Kidney (tissue), 14 donors: ENCODE data around the gene KCNT1. TPM values are rescaled to one million over a fixed set of nuclear protein-coding genes. Genes with fewer than 3 reads are reported as not detected.

Experiments
- DNase-seq, 5 donors: peaks; one replicate each; pipeline ENCODE4 v3.0.0-alpha.2; 2013 to 2020
- FAIRE-seq: peaks from 2 replicates; lab custom pipeline; 2012; peaks lifted over from hg19 to GRCh38; lab: Jason Lieb, UNC
- H3K27ac ChIP-seq, 2 donors: one replicate each; pipeline ENCODE4 v1.7.0; 2013; ENCODE audit warnings: low read depth in 2 of 2, low read length in 2 of 2, inconsistent platforms in 1 of 2
- H3K27me3 ChIP-seq: one replicate; pipeline ENCODE4 v1.7.1; 2013; ENCODE audit warnings: low read length, inconsistent platforms; ENCODE audit not compliant: control insufficient read depth, insufficient read depth
- H3K36me3 ChIP-seq, 3 donors: one replicate each; pipeline versions ENCODE4 v1.7.0 to v1.7.1; 2013; ENCODE audit warnings: low read length in 3 of 3, control low read depth in 1 of 3, inconsistent platforms in 1 of 3; ENCODE audit not compliant: insufficient read depth in 3 of 3, control insufficient read depth in 2 of 3
- H3K4me1 ChIP-seq, 3 donors: one replicate each; pipeline versions ENCODE4 v1.7.0 to v1.7.1; 2013; ENCODE audit warnings: low read length in 3 of 3, inconsistent platforms in 1 of 3, low read depth in 1 of 3; ENCODE audit not compliant: control insufficient read depth in 2 of 3, insufficient read depth in 2 of 3
- H3K4me3 ChIP-seq, 3 donors: one replicate each; pipeline versions ENCODE4 v1.7.0 to v1.8.1; 2013; ENCODE audit warnings: low read length in 3 of 3, control low read depth in 1 of 3, inconsistent platforms in 1 of 3
- H3K9ac ChIP-seq, 3 donors: one replicate each; pipeline versions ENCODE4 v1.7.0 to v1.7.1; 2013; ENCODE audit warnings: low read length in 3 of 3, control low read depth in 1 of 3, inconsistent platforms in 1 of 3
- H3K9me3 ChIP-seq, 3 donors: one replicate each; pipeline versions ENCODE4 v1.7.0 to v1.7.1; 2013; ENCODE audit warnings: low read length in 3 of 3, control low read depth in 1 of 3, inconsistent platforms in 1 of 3; ENCODE audit not compliant: control insufficient read depth in 2 of 3, insufficient read depth in 1 of 3
- intact Hi-C: fragments of 100-400 bp; cut with DNase I; formaldehyde crosslinking; loops from one replicate; pipeline ENCODE4 v1.11.1; 2022
- polyA plus RNA-seq: library from polyadenylated mRNA; stranded (reverse); fragments of 350-450 nt; fragmentation: Illumina TruSeq; extraction: RNeasy Lipid Tissue Mini Kit (QIAGEN cat#74804); gene quantifications from one replicate; pipeline ENCODE4 v1.2.3, GENCODE V29; 2014; ENCODE audit warnings: low read depth, low replicate concordance; ENCODE audit not compliant: insufficient read depth
- total RNA-seq: library from RNA; stranded (reverse); fragmentation: NEBNext Ultra II Directional; extraction: Animal tissue kit (Norgen Biotek cat#: 25700); gene quantifications from one replicate; pipeline ENCODE4 v1.2.1, GENCODE V29; 2021
- TF ChIP-seq, protein P1 (sequence below): IDR thresholded peaks from 3 replicates; pipeline ENCODE4 v1.5.1; 2012; ENCODE audit warnings: mild to moderate bottlenecking, moderate library complexity, borderline replicate concordance; ENCODE audit not compliant: insufficient read depth; ENCODE audit errors: extremely low read depth
- donor health status: control.
- donor health status: control.
- donor health status: control.
- donor health status: control.
- donor health status: control.
- donor health status: DM: yes; HTN: yes; CAD: no.
- donor health status: Normal renal cell carcinoma (clear cell type).

The KCNT1 gene
- total and polyA plus RNA-seq, 2 donors from 2014 or later: 0.15 TPM; not detected in 1

DNA sequence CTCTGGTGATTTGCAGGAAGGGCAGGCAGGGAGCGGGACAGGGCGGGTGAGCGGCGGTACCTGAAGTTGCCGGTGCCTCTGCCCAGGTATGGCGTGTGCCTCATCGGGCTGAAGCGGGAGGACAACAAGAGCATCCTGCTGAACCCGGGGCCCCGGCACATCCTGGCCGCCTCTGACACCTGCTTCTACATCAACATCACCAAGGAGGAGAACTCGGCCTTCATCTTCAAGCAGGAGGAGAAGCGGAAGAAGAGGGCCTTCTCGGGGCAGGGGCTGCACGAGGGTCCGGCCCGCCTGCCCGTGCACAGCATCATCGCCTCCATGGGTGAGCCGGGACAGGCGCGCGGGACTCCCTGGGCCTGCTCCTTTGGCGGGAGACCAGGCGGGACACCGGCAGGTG is 68.8 kb downstream of the KCNT1 start:
- TF ChIP-seq, protein P1, sequence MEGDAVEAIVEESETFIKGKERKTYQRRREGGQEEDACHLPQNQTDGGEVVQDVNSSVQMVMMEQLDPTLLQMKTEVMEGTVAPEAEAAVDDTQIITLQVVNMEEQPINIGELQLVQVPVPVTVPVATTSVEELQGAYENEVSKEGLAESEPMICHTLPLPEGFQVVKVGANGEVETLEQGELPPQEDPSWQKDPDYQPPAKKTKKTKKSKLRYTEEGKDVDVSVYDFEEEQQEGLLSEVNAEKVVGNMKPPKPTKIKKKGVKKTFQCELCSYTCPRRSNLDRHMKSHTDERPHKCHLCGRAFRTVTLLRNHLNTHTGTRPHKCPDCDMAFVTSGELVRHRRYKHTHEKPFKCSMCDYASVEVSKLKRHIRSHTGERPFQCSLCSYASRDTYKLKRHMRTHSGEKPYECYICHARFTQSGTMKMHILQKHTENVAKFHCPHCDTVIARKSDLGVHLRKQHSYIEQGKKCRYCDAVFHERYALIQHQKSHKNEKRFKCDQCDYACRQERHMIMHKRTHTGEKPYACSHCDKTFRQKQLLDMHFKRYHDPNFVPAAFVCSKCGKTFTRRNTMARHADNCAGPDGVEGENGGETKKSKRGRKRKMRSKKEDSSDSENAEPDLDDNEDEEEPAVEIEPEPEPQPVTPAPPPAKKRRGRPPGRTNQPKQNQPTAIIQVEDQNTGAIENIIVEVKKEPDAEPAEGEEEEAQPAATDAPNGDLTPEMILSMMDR: no peak
- Histone ChIP-seq H3K4me3 (no peak overlapping the region), H3K9ac (no peak overlapping the region), H3K27ac (no peak overlapping the region), H3K4me1 (no peaks in the 10 kb centered on the region), H3K27me3 (no peaks in the 10 kb centered on the region), H3K36me3 (no peaks in the 10 kb centered on the region), H3K9me3 (peaks cover 0 to 10% (median 0%) of the 10 kb centered on the region in 3 donors)
- no peak for FAIRE-seq
- intact Hi-C loops: no loop called here
- DNase-seq: no peak

DNA sequence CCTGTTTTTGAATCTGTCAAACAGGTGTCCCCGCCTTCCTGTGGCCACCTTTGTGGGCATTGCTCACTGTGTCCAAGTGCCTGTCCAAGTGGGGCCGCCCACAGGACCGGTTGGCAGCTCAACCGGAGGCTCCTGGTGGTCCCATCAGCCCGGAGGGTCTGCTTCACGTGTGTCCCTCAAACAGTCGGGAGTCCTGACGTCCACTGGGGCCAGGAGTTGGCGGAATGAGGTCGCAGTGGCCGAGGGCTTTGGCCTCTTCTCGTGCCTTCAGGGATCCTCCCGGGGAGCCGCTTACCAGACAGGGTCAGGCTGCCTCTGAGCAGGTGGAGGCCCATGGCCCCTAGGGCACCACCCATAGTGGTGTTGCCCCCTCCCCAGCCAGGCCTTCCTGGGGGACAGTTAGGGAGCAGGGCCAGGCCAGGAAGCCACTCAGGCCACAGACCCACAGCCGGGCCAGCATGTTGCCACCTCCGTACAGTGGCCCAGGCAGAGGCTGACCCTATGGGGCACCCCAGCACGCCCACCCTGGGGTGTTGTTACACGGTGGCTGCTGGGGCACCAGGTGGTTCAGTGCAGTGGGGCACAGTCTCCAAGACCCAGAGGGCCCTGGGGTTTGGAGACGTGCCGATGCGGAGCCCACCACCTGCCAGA is 69.5 kb downstream of the KCNT1 start:
- H3K4me3 ChIP-seq: no peak overlapping the region
- no peaks in the 10 kb centered on the region for H3K27me3 ChIP-seq
- TF ChIP-seq, protein P1: no peak
- H3K4me1 ChIP-seq: no peaks in the 10 kb centered on the region
- no peaks in the 10 kb centered on the region for H3K36me3 ChIP-seq
- H3K9me3 ChIP-seq: peaks cover 0 to 3% (median 0%) of the 10 kb centered on the region in 3 donors
- H3K9ac ChIP-seq: no peak overlapping the region
- intact Hi-C loops: no loop called here
- DNase-seq: no peak
- no peak for FAIRE-seq
- no peak overlapping the region for H3K27ac ChIP-seq

DNA sequence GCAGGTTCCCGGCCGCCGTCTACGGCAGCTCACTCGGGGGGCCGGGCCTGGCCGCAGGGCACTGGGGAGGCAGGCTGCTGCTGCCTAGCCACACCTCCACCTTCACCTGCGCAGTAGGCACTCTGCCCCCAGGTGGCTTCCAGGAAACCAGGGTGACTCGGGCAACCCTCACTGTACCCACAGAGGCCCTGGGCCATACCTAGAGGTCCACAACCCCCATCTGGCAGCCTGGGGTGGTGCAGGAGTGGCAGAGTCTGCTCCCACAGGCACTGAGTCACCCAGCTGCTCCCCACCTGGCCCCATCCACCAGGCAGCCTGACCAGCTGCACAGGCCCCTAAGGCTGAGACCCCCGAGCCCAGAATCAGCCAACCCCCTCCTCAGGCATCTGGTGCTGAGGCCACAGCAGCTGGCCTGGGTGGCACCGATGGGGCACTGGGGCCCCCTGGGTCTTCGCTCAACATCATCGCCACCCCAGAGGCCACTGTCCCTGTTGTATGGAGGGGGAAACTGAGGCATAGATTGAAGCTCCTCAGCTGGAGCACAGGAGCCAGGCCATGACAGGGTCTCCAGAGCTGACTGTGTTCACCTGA is 70.2 kb downstream of the KCNT1 start:
- Histone ChIP-seq H3K4me3 (no peak overlapping the region), H3K4me1 (no peaks in the 10 kb centered on the region), H3K36me3 (no peaks in the 10 kb centered on the region), H3K9ac (no peak overlapping the region), H3K27me3 (no peaks in the 10 kb centered on the region), H3K9me3 (no peaks in the 10 kb centered on the region), H3K27ac (no peak overlapping the region)
- intact Hi-C loops: no loop called here
- TF ChIP-seq, protein P1: no peak
- DNase-seq (no peak), FAIRE-seq (no peak)
